ENCODE data around the gene EME2. TPM values are rescaled to one million over a fixed set of nuclear protein-coding genes. Genes with fewer than 3 reads are reported as not detected.

EME2 gene
- total and polyA plus RNA-seq, 2 donors (not counting 1 experiment from before 2014, with no cell fraction given), result 2.2 to 8.3 TPM

DNA sequence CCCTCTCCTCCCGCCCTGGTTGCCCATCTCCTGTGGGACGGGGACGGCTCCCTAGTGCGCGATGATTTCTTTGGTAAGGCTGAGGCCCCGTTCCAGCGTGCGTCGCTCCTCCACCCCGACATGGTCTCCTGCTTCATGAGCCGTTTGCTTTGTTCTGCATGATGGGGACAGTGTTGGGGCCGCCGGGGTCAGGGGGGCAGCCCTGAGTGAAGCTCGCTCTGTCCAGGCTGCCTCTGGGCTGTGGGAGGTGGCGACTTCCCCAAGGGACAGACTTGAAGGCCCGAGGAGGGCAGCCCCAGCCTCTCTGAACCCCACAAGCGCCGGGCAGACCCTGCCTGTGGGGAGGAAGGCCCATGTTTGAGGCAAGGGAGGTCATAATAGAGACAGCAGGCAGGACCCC, 13.7 kb upstream of the EME2 start:
- no peak overlapping the region for H3K4me2 ChIP-seq (ENCODE audit: extremely low read depth, insufficient read depth, low read length)
- no peak overlapping the region for H3K27ac ChIP-seq (ENCODE audit: insufficient read depth, low read length)
- DNase-seq (ENCODE audit: low read depth in 2 of 2), result no peak
- no peaks in the 10 kb centered on the region for H4K20me1 ChIP-seq (ENCODE audit: control insufficient read depth, extremely low read depth, insufficient read depth, low read length)
- no peaks in the 10 kb centered on the region for H3K27me3 ChIP-seq (ENCODE audit: control insufficient read depth, insufficient read depth, low read length)
- H3K36me3 ChIP-seq (ENCODE audit: control insufficient read depth, insufficient read depth, low read length), result peaks cover 21% of the 10 kb centered on the region
- no peaks in the 10 kb centered on the region for H3K79me2 ChIP-seq (ENCODE audit: control insufficient read depth, insufficient read depth, low read length)
- TF ChIP-seq EZH2 (IDR thresholded peaks at IDR 0.05; ENCODE audit: low read length, missing control alignments), result no peak
- TF ChIP-seq, protein P1, sequence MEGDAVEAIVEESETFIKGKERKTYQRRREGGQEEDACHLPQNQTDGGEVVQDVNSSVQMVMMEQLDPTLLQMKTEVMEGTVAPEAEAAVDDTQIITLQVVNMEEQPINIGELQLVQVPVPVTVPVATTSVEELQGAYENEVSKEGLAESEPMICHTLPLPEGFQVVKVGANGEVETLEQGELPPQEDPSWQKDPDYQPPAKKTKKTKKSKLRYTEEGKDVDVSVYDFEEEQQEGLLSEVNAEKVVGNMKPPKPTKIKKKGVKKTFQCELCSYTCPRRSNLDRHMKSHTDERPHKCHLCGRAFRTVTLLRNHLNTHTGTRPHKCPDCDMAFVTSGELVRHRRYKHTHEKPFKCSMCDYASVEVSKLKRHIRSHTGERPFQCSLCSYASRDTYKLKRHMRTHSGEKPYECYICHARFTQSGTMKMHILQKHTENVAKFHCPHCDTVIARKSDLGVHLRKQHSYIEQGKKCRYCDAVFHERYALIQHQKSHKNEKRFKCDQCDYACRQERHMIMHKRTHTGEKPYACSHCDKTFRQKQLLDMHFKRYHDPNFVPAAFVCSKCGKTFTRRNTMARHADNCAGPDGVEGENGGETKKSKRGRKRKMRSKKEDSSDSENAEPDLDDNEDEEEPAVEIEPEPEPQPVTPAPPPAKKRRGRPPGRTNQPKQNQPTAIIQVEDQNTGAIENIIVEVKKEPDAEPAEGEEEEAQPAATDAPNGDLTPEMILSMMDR (conservative IDR thresholded peaks at IDR 0.05 in 1 of 2, IDR thresholded peaks at IDR 0.05 in 1 of 2; ENCODE audit: low read depth in 1 of 2, low read length in 2 of 2), result no peak
- H3K4me3 ChIP-seq (replicated peaks in 1 of 4; ENCODE audit: control extremely low read depth in 1 of 4, insufficient read depth in 1 of 4, low read depth in 3 of 4, low read length in 4 of 4), result no peak overlapping the region
- H3K9me3 ChIP-seq (ENCODE audit: control insufficient read depth, insufficient read depth, low read depth, low read length), result no peaks in the 10 kb centered on the region
- no peak overlapping the region for H3K9ac ChIP-seq (ENCODE audit: insufficient read depth, low read length)
- no peak overlapping the region for H2AFZ ChIP-seq (ENCODE audit: low read length)
- no peaks in the 10 kb centered on the region for H3K4me1 ChIP-seq (ENCODE audit: control insufficient read depth, extremely low read depth, insufficient read depth, low read length)

DNA sequence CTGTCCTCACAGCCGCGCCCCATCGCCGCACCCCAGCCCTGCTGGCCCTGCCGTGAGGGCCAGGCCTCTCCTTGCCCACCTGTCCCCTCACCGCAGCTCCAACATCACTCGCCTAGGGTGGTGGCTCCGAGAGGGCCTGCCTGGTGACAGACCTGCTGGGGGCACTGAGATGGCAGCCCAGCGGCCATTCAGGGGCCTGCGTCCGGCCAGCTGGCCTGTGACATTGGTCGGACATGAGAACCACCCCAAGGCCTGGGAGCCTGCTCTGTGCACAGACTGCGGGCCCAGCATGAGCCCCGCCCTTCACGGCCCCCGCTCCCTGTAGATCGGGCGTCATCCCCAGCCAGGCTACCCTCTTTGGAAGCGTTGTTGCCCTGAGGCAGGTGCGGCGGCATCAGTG, 13.1 kb upstream of the EME2 start:
- no peaks in the 10 kb centered on the region for H3K4me1 ChIP-seq (ENCODE audit: control insufficient read depth, extremely low read depth, insufficient read depth, low read length)
- H4K20me1 ChIP-seq (ENCODE audit: control insufficient read depth, extremely low read depth, insufficient read depth, low read length), result no peaks in the 10 kb centered on the region
- no peak overlapping the region for H3K4me2 ChIP-seq (ENCODE audit: extremely low read depth, insufficient read depth, low read length)
- no peak overlapping the region for H3K4me3 ChIP-seq (replicated peaks in 1 of 4; ENCODE audit: control extremely low read depth in 1 of 4, insufficient read depth in 1 of 4, low read depth in 3 of 4, low read length in 4 of 4)
- TF ChIP-seq EZH2 (IDR thresholded peaks at IDR 0.05; ENCODE audit: low read length, missing control alignments), result no peak
- TF ChIP-seq, protein P1 (conservative IDR thresholded peaks at IDR 0.05 in 1 of 2, IDR thresholded peaks at IDR 0.05 in 1 of 2; ENCODE audit: low read depth in 1 of 2, low read length in 2 of 2), result no peak
- no peaks in the 10 kb centered on the region for H3K9me3 ChIP-seq (ENCODE audit: control insufficient read depth, insufficient read depth, low read depth, low read length)
- H2AFZ ChIP-seq (ENCODE audit: low read length), result no peak overlapping the region
- H3K27me3 ChIP-seq (ENCODE audit: control insufficient read depth, insufficient read depth, low read length), result no peaks in the 10 kb centered on the region
- H3K27ac ChIP-seq (ENCODE audit: insufficient read depth, low read length), result no peak overlapping the region
- H3K9ac ChIP-seq (ENCODE audit: insufficient read depth, low read length), result no peak overlapping the region
- H3K79me2 ChIP-seq (ENCODE audit: control insufficient read depth, insufficient read depth, low read length), result no peaks in the 10 kb centered on the region
- peaks cover 26% of the 10 kb centered on the region for H3K36me3 ChIP-seq (ENCODE audit: control insufficient read depth, insufficient read depth, low read length)
- DNase-seq (ENCODE audit: low read depth in 2 of 2), result no peak

GRCh38 chr16:1760911-1761310, 11.7 kb upstream of the EME2 start:
- H3K27ac ChIP-seq (ENCODE audit: insufficient read depth, low read length), result no peak overlapping the region
- DNase-seq (ENCODE audit: low read depth in 2 of 2), result no peak
- H3K36me3 ChIP-seq (ENCODE audit: control insufficient read depth, insufficient read depth, low read length), result peaks cover 36% of the 10 kb centered on the region
- no peak for TF ChIP-seq EZH2 (IDR thresholded peaks at IDR 0.05; ENCODE audit: low read length, missing control alignments)
- TF ChIP-seq, protein P1 (conservative IDR thresholded peaks at IDR 0.05 in 1 of 2, IDR thresholded peaks at IDR 0.05 in 1 of 2; ENCODE audit: low read depth in 1 of 2, low read length in 2 of 2), result no peak
- no peaks in the 10 kb centered on the region for H3K9me3 ChIP-seq (ENCODE audit: control insufficient read depth, insufficient read depth, low read depth, low read length)
- H3K4me2 ChIP-seq (ENCODE audit: extremely low read depth, insufficient read depth, low read length), result no peak overlapping the region
- H4K20me1 ChIP-seq (ENCODE audit: control insufficient read depth, extremely low read depth, insufficient read depth, low read length), result no peaks in the 10 kb centered on the region
- no peak overlapping the region for H2AFZ ChIP-seq (ENCODE audit: low read length)
- no peaks in the 10 kb centered on the region for H3K79me2 ChIP-seq (ENCODE audit: control insufficient read depth, insufficient read depth, low read length)
- H3K4me3 ChIP-seq (replicated peaks in 1 of 4; ENCODE audit: control extremely low read depth in 1 of 4, insufficient read depth in 1 of 4, low read depth in 3 of 4, low read length in 4 of 4), result no peak overlapping the region
- H3K9ac ChIP-seq (ENCODE audit: insufficient read depth, low read length), result no peak overlapping the region
- H3K4me1 ChIP-seq (ENCODE audit: control insufficient read depth, extremely low read depth, insufficient read depth, low read length), result no peaks in the 10 kb centered on the region
- H3K27me3 ChIP-seq (ENCODE audit: control insufficient read depth, insufficient read depth, low read length), result no peaks in the 10 kb centered on the region
